HG03457 (cell line): ENCODE measurements around the gene PARL.

Experiments
- ATAC-seq: cut with Tn5 transposase; IDR thresholded peaks from one replicate; pipeline ENCODE4 v1.9.1; 2021; ENCODE audit warnings: moderate number of reproducible peaks; ENCODE audit not compliant: unreplicated experiment

The PARL gene

GRCh38 chr3:183854318-183855035 is 30.2 kb downstream of the PARL start:
- no peak for ATAC-seq

- no peak for ATAC-seq
These were observed 38.9 kb downstream of the PARL start for GRCh38 chr3:183845608-183846288.

GRCh38 chr3:183845090-183845489 is 39.6 kb downstream of the PARL start:
- no peak for ATAC-seq

- ATAC-seq, result no peak
These were observed 40.1 kb downstream of the PARL start for GRCh38 chr3:183844606-183845005.

GRCh38 chr3:183839751-183840150 is 44.9 kb downstream of the PARL start:
- no peak for ATAC-seq

GRCh38 chr3:183837894-183838293 is 46.8 kb downstream of the PARL start:
- ATAC-seq, result no peak

GRCh38 chr3:183837390-183837789 is 47.3 kb downstream of the PARL start:
- ATAC-seq, result no peak

GRCh38 chr3:183833516-183833915 is 51.2 kb downstream of the PARL start:
- no peak for ATAC-seq

GRCh38 chr3:183830187-183830586 is 54.5 kb downstream of the PARL start:
- no peak for ATAC-seq

- no peak for ATAC-seq
These were observed 55.2 kb downstream of the PARL start for GRCh38 chr3:183829466-183829865.

GRCh38 chr3:183828538-183828870 is 56.2 kb downstream of the PARL start:
- no peak for ATAC-seq

- ATAC-seq, result no peak
These were observed 56.7 kb downstream of the PARL start for GRCh38 chr3:183827809-183828537.

GRCh38 chr3:183826448-183827250 is 58.0 kb downstream of the PARL start:
- ATAC-seq, result no peak

GRCh38 chr3:183825456-183826161 is 59.1 kb downstream of the PARL start, which contains the start of gene MAP6D1:
Gene MAP6D1 (minus strand): TSS chr3:183825577. CDS start chr3:183825547, 30 bp downstream.
- ATAC-seq, result peak; percentile 47

- ATAC-seq, result peak; percentile 24
These were observed 59.8 kb downstream of the PARL start for GRCh38 chr3:183824761-183825455.

GRCh38 chr3:183823963-183824362 is 60.7 kb downstream of the PARL start:
- ATAC-seq, result no peak

GRCh38 chr3:183822631-183823030 is 62.0 kb downstream of the PARL start:
- no peak for ATAC-seq

- ATAC-seq, result no peak
These were observed 64.8 kb downstream of the PARL start for GRCh38 chr3:183819831-183820230.

GRCh38 chr3:183818706-183819624 is 65.7 kb downstream of the PARL start:
- no peak for ATAC-seq
